IPS DF 19.7 (cell line): ENCODE results near the gene GTF3C1.
A peak's percentile ranks its signal among the peaks of the same experiment; 100 is the strongest.

Source experiments
- DNase-seq: peaks from one replicate; pipeline ENCODE4 v3.0.0-alpha.2; 2013; ENCODE audit warnings: low read depth, low spot score

The GTF3C1 gene

DNA sequence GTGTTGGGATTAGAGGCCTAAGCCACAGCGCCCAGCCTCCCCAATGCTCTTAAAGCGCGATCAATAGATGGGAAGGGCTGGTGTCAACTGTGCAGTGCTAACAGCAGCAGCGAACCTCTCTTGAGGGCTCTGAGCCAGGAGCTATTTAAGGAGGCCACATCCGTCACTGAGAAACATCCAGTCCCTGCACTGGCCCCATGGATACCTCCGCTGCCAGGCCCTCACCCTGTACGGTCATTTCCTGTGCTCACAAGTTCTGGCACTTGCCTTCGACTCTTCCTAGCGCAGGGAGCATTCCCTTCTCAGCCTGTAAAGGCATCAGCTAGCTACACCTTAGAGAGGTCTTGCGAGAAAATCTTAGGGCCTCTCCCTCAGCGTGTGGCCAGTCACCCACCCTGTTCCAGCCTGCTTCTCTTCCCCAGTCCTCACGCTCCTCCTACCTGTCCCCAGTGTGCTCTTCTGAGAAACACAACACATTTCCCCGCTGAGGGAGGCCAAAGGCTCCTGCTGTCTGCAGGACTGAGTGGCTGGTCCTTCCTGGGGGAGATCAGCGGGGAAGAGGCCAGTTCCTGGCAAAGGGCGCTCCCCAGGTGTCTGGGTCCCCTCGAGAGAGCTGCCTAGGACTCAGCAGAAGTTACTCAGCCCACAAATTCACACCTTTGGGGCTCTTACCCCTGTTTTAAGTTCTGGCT lies 28.6 kb downstream of the GTF3C1 start:
- no peak for DNase-seq

DNA sequence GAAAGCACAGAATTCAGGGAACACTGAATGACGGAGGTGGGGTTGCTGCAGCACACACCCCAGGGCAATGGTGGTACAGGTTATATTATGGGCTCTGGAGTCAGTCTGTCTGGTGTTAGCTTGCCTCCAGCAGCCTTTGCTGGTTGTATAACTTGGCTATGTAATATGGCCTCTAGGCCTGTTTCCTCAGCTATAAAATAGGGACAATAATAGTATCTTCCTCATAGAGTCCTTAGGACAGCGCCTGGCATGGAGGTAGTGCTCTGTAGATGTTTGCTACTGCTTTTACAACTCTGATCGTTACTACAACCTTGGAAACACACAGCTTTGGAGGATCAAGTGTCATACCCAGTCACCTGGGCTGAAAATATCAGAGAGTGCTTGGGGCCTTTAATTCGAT lies 31.5 kb downstream of the GTF3C1 start:
- no peak for DNase-seq

- no peak for DNase-seq
Observed at GRCh38 chr16:27517664-27518063, 32.0 kb downstream of the GTF3C1 start.

DNA sequence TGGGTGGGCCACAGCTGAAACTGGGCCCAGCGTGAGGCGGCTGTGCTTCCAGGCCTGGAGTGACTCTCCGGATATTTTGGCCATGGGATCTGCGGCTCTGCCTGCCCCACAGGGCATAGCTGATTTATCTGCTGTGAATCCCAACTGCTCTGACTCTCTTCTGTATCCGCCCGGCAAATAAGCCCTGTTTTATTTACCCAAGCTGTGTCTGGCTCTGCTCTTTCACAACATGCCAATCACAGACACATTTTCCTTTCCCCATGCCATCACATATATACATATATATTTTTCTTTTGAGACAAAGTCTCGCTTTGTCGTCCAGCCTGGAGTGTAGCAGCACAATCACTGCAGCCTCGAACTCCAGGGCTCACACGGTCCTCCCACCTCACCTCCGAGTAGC lies 33.3 kb downstream of the GTF3C1 start:
- DNase-seq: no peak

GRCh38 chr16:27515874-27516353 lies 33.8 kb downstream of the GTF3C1 start:
- peak; percentile 20 for DNase-seq

DNA sequence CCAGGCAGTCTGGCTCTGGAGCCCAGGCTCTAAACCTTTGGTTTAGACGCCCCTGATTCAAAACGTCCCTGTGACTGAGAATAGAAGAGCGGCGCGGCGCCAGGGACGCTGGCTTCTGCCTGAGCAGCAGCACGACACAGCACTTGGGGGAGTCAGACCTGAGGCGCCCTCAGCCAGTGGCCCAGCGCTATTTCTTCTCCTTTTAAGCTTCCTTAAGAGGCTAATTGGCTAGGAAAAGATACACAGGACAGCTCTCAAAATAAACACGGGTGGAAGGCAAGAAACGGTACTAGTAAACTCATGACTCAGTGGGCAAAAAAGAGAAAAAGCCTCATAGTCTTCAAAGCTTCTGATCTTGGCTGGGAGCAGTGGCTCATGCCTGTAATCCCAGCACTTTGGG lies 34.9 kb downstream of the GTF3C1 start:
- DNase-seq: no peak

DNA sequence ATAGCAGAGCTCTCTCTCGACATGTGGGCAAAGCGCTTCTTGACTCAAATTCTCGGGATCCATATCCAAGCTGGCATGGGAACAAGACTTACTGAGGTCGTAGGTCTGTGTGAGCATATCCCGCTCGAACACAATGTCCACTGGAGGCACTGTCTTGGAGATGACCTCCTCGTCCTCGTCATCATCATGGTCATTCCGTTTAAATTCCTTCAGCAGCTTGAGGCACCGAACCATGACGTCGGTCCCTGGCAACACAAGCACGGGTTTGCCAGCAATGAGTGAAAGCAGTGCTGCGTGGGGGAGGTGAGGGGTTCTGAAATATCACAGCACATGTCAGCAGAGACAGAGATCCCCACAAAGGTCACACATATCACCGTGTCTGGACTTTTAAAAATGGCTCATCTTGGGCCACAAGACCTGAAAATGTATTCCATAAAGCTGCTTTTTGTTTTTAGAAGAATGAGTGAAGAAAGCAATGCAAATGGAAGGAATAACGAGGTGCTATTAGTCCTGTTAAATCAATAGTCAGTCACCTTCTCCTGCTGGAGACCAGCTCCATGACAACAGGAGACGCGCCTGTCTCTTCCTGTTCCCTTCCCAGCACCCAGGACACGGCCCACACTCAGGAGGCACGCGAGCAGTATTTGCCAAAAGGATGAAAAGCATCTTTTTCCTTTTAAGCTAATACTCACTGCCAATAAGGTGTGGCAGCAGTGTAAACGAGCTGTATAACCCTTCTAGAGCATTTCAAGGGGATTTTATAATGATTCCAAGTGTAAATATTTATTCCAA lies 37.9 kb downstream of the GTF3C1 start:
- DNase-seq: no peak

- no peak for DNase-seq
Observed at GRCh38 chr16:27508476-27508875, 41.2 kb downstream of the GTF3C1 start.

DNA sequence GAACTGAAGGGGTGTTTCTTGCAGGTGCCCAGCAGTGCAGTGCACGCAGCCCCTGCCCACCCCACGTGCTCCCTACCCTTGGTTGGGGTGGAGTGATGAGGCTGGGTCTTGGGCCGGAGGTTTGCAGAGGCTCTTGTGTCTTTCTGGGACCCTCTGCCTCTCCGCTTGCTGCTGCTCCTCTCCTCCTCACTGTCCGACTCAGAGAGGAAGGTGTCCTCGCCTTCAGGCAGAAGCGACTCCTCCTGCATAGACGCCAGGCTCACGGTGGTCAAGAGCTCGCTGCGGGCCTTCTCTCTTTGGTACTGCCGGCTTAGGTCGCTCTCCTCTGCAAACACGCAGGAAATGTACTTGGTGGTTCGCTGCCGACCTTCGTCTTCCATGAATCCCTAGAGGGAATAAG lies 42.9 kb downstream of the GTF3C1 start:
- DNase-seq: no peak

DNA sequence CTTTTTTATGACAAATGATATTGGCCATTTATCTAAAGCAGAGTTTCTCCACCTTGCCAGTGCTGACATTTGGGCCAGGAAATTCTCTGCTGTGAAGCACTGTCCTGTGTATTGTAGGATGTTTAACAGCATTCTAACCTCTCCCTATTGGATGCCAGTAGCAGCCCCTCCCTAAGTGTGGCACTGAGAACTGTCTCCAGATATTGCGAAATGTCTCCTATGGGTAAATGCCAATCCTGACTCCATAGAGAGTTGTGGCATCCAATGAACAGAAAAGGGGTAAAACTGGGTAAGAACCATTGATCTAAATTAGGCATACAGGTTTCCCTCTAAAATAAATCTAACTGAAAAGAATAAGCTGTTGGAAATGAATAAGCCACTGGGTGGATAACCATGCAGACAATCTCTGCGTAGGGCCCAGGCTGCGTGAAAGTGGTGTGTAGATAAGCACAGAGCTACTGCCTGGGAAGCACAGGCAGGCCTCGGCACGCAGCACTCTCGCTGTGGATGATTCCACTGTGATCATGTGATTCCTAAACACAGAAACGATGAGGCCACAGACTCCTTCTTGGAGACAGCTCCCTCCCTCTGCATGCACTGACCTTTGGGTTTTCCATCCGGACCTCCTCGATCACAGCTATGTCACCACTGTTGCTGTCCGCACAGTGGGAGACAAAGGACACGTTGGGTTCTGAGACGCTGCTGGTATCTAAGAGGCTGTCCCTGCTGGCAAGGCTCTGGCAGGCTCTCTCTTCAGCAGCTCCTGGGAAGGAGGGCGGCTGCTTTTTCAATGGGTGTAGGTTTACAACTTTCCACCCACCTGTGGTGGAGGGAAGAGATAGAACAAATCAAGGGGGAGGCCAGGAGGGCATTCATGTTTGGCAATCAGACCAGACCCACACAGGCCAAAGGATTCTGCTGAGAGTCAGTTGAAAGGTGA lies 44.1 kb downstream of the GTF3C1 start:
- no peak for DNase-seq

DNA sequence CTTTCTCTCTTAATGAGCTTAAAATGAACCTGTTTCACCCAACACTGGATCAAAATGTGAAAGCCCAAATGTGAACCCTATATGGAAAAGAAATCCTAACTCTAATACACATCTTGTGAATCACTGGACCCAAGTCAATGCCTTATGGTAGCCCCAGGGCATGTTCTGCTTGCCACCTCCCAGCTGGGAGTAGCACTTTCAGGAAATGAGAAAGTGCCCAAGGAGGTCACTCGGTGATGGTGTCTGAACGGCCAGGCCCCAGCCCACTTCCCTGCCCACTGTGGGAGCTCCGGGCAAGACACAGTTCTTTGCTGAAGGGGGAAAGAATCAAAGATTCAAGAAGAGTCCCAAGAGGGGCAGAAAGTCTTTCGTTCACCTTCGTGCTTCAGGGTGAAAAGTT lies 46.1 kb downstream of the GTF3C1 start:
- no peak for DNase-seq

DNA sequence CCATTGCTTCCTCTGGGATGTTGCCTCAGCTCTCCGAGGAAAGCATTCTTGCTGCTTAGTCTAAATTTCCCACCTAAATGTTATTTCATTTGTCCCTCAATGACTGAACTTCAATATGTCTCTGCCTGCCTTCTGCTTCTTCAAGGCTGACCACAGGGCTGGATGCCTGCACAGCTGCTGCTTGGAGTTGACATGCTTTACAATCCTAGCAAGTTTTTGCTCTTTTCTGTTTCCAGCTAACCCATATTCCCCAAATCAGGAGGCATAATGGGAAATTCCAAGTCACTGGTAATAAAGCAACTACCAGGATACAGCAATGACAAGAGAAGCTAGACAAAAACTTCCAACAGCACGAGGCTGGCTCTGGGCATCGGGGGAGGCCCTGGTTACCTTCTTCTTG lies 48.9 kb downstream of the GTF3C1 start:
- DNase-seq: no peak

- no peak for DNase-seq
Observed at GRCh38 chr16:27499659-27500055, 50.1 kb downstream of the GTF3C1 start.

DNA sequence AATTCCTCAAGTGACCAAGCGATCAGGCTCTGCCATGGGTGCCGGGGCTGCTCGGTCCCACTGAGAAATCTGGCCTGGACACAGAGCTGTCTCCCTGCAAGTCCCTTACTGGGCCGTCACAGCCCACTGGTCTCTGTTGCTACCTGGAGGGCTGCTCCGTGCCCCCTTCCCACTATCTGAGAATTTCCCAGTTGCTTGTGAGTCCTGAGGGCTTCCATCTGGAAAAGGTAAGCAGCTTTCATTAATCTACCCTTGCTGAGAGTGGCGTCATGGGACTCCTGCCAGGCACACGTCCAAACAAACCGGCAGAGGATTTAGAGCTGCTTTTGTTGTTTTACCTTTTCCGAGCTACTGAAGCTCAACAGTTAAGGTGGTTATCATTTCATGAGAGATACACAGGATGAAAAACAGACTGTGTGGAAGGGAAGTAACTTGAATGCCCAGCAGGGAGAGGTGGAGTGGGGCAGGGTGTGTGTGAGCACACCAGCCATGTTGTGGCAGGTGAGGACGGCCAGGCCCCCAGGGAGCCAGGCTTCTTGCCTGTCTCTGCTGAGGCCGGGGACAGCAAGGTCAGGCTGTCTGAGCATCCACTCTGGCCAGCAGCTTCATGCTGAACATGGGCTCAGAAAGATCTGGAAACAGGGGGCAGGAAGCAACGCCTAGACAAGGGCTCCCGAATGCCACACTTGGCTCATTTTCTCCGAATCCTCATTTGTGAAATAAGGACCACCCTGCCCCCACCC lies 50.6 kb downstream of the GTF3C1 start:
- no peak for DNase-seq

DNA sequence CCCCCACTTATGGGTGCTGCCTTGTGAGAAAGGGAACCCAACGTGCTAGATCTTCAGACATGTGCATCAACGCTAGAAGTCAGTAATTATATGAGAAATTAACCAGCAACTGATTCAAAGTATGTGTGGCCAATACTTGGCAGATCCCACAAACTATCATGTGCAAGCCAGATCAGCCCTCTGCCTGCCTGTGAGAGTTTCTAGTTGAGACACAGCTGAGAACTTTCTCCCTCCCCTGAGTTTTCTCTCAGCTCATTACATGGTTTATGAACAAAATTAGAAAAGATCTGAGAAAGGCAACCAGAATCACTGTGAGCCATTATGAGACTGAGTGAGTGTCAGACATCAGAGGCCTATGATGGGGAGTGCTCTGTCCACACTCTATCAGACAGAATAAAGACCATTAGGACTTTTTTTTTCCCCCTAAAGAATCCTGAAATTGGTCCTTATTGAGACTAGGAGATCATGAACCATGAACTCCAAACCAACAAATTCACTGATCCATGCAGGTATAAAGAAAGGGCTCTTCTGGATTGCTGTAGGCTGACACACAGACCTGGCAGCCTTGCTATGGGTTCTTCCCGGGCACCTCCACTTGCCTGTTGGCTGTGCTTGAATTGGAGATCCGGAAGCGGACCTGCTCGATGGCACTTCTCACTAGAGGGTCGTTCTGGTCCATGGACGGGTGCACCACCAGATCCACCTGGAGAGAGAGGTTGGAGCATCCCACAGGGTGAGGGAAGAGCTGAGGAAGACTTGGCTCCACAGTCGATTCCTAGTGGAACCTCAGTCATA lies 51.5 kb downstream of the GTF3C1 start:
- no peak for DNase-seq

DNA sequence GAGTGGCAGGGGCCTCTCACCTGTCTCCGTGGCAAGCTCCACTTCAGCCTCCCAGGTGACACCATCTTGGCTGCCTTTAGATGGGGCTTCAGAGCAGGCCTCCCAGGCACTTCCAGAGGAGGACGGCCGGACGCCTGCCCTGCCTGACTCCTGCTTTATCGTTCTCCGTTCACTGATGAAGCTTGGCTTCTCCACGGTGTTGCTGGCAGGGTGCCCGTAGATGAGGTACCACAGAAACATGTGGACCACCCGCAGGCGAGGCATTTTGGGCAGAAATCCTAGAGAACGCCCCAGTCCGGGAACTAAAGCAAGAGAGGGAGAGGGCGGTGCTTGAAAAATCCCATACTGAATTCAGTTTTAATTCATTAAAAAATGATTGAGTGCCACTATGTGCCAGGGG lies 54.5 kb downstream of the GTF3C1 start:
- no peak for DNase-seq

- no peak for DNase-seq
Observed at GRCh38 chr16:27492588-27492979, 57.1 kb downstream of the GTF3C1 start.

GRCh38 chr16:27491894-27492587 lies 57.7 kb downstream of the GTF3C1 start:
- no peak for DNase-seq

DNA sequence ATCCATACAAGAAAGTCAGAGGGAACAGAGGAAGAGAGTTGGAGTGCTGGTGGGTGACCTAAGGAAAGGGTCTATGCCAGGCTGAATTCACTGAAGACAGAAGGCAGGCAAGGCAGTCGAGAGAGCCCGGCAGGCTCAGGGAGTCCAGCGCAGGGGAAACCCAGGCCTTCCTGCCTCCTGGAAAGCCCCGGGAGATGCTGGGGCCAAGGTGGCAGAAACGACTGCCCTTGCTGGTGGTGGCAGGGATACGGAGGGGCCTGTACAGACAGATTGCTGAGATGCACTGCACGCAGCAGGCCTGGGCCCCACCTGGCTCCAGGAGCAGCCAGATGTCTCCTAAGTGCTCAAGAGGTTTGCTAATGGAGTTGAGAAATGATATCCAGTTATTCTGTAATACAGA lies 59.8 kb downstream of the GTF3C1 start:
- DNase-seq: no peak

- no peak for DNase-seq
Observed at GRCh38 chr16:27489421-27489820, 60.3 kb downstream of the GTF3C1 start.
